Activated CD8-positive, alpha-beta memory T cell treated with anti-CD3 and anti-CD28 coated beads for 36 hours (primary cell): ENCODE results near the gene CISH. TPM values are rescaled to one million over a fixed set of nuclear protein-coding genes. Genes with fewer than 3 reads are reported as not detected.

Experiments used
- CTCF ChIA-PET: fragments of 350-600 bp; sonication (Branson Sonifier 250); formaldehyde crosslinking; loops from one replicate; lab custom pipeline; 2021; ENCODE audit warnings: antibody characterized with exemption; lab: Charles Lee
- POLR2A ChIA-PET: fragments of 350-600 bp; sonication (Branson Sonifier 250); formaldehyde crosslinking; loops from one replicate; lab custom pipeline; 2021; ENCODE audit warnings: antibody characterized with exemption; lab: Charles Lee
- total RNA-seq, 2 experiments: library from RNA; stranded (reverse); gene quantifications; one replicate each; pipeline ENCODE4 v1.2.3, GENCODE V29; 2021

Gene CISH
- total RNA-seq, 2 experiments from 2014 or later, result 219 to 220 TPM

DNA sequence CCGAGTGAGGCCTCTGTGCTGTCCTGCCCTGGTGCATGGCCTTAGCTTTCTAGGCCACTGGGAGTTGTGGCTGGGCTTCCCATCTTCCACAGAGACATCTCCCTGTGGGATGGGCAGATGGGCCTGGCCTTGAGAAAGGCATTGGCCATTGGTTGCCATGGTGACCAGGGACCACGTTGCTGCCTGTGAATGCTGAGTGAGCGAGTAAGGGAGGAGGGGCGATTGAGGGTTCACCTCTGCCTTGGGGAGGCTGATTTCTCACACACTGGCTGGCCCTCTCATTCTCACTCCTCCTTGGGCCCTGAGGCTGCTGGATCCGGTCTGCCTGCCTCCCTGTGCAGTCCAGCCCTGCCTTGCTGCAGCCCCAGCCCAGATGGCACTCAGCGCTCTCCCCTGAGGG lies 36.7 kb upstream of the CISH start:
- CTCF ChIA-PET, result interaction anchor here (2.9 kb wide), 1 partner anchor 32 kb away, joined by 12 read pairs; no protein-coding TSS in a partner anchor

DNA sequence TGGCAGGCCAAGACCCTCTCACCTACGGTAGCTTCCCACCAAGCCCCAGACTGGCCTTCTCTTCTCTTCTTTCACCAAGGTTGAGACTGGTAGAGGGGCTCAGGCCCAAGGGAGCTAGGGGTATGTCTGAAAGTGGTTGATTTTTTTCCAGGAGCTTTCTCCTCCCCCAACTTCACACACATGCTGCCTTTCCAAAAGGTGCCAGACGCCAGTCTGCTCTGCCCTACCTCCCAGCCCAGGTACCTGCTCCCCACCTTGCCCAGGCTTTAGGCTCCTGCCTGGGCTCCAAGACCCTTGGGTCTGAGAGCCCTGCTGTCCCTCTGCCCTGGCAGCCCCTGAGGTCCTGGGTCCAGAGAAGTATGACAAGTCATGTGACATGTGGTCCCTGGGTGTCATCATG lies 33.8 kb upstream of the CISH start:
- POLR2A ChIA-PET, result interaction anchor here (0.6 kb wide), 1 partner anchor 13 kb away, joined by 3 read pairs; no protein-coding TSS in a partner anchor
- CTCF ChIA-PET, result no interaction called here

More for the DNA sequence above, 36.7 kb upstream of the CISH start:
- POLR2A ChIA-PET, result no interaction called here

- CTCF ChIA-PET, result no interaction called here
- POLR2A ChIA-PET, result no interaction called here
Observed at GRCh38 chr3:50644561-50644960, 33.0 kb upstream of the CISH start.

GRCh38 chr3:50642382-50642781 lies 30.8 kb upstream of the CISH start:
- CTCF ChIA-PET, result no interaction called here
- POLR2A ChIA-PET, result no interaction called here

DNA sequence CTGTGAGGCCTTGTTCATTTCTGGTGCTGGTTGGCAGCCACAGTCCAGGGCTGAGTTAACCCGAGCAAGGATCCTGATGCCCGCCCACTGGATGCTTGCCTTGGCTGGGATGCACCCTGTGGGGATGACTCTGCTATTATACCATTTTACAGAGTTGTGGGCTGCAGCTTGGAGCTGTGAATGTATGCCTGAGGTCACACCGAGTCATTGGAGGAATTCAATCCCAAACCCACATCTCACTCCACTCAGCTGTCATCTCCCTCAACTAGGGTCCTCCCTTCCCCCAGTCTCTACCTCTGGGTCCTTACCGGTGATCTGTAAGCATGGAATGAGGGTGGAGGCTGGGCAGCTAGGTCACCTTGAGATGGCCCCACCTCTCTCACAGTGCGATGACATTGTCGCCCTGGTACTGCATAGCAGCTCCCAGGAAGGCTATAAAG lies 27.5 kb upstream of the CISH start:
- CTCF ChIA-PET, result interaction anchor here (1.1 kb wide), 1 partner anchor 22 kb away, joined by 3 read pairs; the partner anchor contains the start of gene MAPKAPK3
- POLR2A ChIA-PET, result no interaction called here

GRCh38 chr3:50637945-50638344 lies 26.4 kb upstream of the CISH start:
- CTCF ChIA-PET, result no interaction called here
- POLR2A ChIA-PET, result no interaction called here

- CTCF ChIA-PET, result interaction anchor here (1.6 kb wide), 1 partner anchor 16 kb away, joined by 5 read pairs; no protein-coding TSS in a partner anchor
- POLR2A ChIA-PET, result interaction anchor here (0.6 kb wide), 1 partner anchor 1204 kb away, joined by 3 read pairs; no protein-coding TSS in a partner anchor
Observed at GRCh38 chr3:50637011-50637410, 25.4 kb upstream of the CISH start.

- ChIA-PET CTCF (interaction anchor here (0.7 to 1.9 kb wide), 2 partner anchors 18 to 20 kb away, joined by 3 to 6 read pairs; no protein-coding TSS in a partner anchor), POLR2A (interaction anchor here (0.6 kb wide), 1 partner anchor 179 kb away, joined by 4 read pairs; no protein-coding TSS in a partner anchor)
Observed at GRCh38 chr3:50635066-50635465, 23.5 kb upstream of the CISH start.

GRCh38 chr3:50633230-50633790 lies 21.7 kb upstream of the CISH start:
- ChIA-PET CTCF (interaction anchor here (1.0 to 2.9 kb wide), 4 partner anchors 10 to 20 kb away, joined by 5 to 21 read pairs (median 6); partner anchors contain the start of gene MAPKAPK3), POLR2A (interaction anchor here (1.0 kb wide), 2 partner anchors 10 to 25 kb away, joined by 4 to 5 read pairs; no protein-coding TSS in a partner anchor)

GRCh38 chr3:50632450-50632849 lies 20.9 kb upstream of the CISH start:
- ChIA-PET POLR2A (interaction anchor here (0.5 to 1.0 kb wide), 3 partner anchors 9 to 304 kb away, joined by 4 to 6 read pairs (median 5); no protein-coding TSS in a partner anchor), CTCF (interaction anchor here (0.6 to 2.9 kb wide), 4 partner anchors 8 to 90 kb away, joined by 3 to 21 read pairs (median 5); partner anchors contain the start of gene MAPKAPK3)

GRCh38 chr3:50630877-50631276 lies 19.3 kb upstream of the CISH start:
- CTCF ChIA-PET, result interaction anchor here (0.9 to 2.9 kb wide), 2 partner anchors 12 to 15 kb away, joined by 4 to 21 read pairs; partner anchors contain the start of gene MAPKAPK3
- POLR2A ChIA-PET, result interaction anchor here (0.8 kb wide), 1 partner anchor 39 kb away, joined by 6 read pairs; no protein-coding TSS in a partner anchor

DNA sequence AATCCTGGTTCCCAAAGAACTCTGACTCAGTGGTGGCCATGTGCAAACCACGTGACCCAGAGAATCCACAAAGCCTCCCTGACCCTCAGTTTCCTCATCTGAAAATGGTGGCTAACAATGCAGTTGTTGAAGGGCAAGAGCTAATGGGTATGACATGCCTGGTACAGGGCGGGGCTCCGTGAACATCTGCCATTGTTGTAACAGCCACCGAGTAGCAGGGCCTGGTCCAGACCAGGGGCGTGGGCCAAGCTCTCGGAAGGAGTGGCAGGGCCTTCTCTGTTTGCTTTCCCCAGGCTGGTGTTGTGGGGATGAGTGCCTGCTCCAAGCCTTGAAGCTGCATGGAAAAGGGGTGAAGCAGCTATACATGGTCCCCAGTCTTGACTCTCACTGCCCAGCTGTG lies 18.8 kb upstream of the CISH start:
- POLR2A ChIA-PET, result no interaction called here
- CTCF ChIA-PET, result interaction anchor here (2.9 kb wide), 1 partner anchor 15 kb away, joined by 21 read pairs; the partner anchor contains the start of gene MAPKAPK3

DNA sequence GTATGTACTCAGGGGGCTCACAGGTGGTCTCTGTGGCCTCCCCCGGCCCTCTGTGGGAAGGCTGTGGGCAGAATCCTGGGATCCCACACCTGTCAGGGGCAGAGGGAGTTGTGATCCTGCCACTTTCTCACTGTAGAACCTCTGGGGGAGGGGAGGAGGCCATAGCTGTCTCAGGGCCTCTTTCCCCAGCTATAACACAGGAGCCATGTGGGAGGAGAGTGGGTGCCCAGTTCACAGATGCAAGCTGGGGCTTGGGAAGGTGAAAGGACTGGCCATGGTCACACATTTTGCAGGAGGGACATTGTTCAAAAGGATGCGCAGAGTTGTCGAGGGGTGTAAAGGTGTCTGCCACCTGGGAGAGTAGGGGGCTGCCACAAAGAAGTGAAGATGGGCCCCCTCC lies 17.0 kb upstream of the CISH start:
- POLR2A ChIA-PET, result no interaction called here
- CTCF ChIA-PET, result interaction anchor here (1.1 to 3.2 kb wide), 5 partner anchors 11 to 743 kb away, joined by 3 to 22 read pairs (median 4); partner anchors contain the start of gene MAPKAPK3

DNA sequence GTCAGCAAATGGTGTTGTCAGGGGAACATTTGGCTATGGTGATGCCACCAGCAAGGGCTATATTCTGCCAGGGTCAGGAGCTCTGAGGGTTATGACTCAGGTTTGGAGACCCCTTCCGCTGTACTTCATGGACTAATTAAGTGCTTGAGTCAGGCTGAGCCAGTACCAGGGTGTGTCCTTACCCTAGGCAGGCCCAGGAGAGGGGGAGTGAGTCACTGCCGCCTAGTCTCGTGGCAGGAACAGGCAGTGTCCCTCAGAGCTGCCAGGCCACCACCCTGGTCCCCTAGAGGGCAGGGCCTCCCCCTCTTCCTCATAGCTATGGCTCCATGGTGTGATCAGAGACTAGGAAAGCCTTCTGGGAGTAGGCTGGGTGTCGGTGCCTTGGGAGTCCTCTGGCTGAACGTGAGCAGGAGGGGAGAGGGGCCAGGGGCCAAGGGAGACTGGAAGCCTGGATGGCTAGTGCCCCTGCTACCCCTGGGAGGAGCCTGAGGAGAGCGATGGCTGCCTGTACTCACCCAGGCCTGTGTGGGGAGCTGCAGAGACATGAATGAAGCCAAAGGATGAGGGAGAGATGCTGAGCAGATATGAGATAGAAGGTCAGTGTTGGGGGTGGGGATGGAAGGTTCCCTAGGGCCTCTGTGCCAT lies 16.0 kb upstream of the CISH start:
- ChIA-PET POLR2A (no interaction called here), CTCF (interaction anchor here (2.6 to 3.2 kb wide), 2 partner anchors 10 to 14 kb away, joined by 7 to 22 read pairs; partner anchors contain the start of gene MAPKAPK3)

DNA sequence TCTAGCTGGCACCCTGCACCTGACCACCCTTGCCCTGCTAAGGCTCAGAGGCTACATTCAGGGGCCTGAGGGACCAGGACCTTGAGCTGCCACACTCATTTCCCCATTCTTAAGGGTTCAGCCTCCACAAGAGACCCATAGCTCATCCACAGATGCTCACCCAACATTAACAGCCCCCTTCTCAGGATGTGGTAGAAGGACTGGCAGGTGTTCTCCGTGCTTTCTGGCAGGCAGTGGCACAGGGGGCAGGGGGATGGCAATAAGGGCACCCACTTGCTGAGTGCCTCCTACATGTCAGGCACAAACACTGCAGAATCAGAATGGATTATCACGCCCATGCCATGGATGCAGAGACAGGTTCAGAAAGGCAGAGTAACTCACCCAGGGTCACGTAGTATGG lies 14.8 kb upstream of the CISH start:
- ChIA-PET CTCF (interaction anchor here (0.9 to 2.8 kb wide), 4 partner anchors 11 to 56 kb away, joined by 3 to 10 read pairs (median 4); no protein-coding TSS in a partner anchor), POLR2A (no interaction called here)

DNA sequence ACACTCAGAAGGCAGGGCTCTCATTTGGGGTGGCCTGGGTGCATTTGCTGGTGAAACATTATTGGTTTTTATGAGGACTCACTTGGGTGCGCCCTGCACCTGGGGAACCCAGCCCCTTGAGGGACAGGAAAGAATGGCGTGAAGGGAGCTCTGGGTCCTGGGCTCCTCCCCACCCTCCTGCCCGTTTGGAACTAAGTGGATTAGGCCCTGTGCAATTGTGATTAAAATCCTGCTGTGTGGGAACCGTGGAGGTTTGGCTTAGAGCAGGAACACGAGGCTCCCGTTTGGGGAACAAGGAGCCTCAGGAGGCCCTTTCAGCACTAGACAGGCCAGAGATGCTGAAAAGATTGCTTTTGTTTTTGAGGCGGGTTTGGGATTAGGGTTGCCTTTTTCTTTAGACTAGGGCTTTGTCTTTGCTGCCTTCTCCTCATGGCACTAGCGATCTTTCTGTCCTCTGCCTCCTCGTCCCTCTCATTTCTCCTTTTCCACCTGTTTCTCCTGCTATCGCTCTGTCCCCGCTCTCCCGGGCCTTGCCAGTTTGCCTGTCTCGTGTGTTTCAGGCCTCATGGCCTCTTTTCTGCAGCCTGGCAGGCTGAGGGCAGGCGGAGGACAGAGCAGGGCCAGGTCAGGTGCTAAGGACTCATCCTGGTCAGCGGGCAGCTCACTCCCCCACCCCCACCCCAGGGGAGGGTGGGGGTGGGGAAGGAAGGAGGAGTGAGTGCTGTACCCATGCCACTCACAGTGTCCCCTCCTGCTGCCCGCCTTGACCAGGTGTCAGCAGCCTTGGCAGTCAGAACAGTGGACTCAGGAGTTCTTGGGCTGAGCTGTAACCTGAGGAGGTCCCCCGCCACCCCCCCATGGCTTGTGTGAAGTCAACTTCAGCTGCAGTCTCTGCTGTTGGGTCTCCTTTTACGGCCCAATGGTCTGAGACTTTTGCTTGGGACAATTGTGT lies 13.9 kb upstream of the CISH start:
- ChIA-PET CTCF (interaction anchor here (0.8 to 2.8 kb wide), 4 partner anchors 10 to 76 kb away, joined by 3 to 10 read pairs (median 3); no protein-coding TSS in a partner anchor), POLR2A (no interaction called here)

DNA sequence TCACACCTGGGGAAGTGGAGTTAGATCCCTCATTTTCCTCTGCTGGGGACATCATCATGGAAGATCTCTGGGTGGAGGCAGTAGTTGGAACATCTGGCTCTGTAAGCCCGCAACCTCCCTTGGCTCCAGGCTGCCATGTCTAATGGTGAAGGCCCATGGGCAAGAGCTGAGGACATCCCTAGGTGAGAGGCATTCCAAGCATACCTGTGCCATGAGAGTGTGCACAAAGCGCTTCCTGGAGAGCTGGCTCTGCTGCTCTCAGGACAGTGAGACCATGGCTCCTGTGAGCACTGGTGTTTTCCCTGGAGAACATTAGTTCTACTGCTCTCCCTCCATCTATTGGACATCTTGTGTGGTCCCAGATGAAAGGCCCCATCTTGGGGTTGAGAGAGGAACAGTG lies 13.1 kb upstream of the CISH start:
- ChIA-PET POLR2A (no interaction called here), CTCF (interaction anchor here (0.7 to 2.8 kb wide), 7 partner anchors 8 to 75 kb away, joined by 3 to 10 read pairs (median 5); partner anchors contain the start of gene CISH)
